GM20431 (cell line): ENCODE results near the gene HDHD3.
"Not testable (repeated sequence)": the region's sequence is repeated elsewhere in the genome, so short reads cannot be mapped to it uniquely, and the experiment has no call there.

Experiments
- in situ Hi-C: fragments of 300-500 bp; cut with MseI, MboI; formaldehyde crosslinking; loops from one replicate; pipeline ENCODE4 v1.15.0; 2020; ENCODE audit warnings: low sequenced_read_pairs; ENCODE audit not compliant: unreplicated experiment

The HDHD3 gene

DNA sequence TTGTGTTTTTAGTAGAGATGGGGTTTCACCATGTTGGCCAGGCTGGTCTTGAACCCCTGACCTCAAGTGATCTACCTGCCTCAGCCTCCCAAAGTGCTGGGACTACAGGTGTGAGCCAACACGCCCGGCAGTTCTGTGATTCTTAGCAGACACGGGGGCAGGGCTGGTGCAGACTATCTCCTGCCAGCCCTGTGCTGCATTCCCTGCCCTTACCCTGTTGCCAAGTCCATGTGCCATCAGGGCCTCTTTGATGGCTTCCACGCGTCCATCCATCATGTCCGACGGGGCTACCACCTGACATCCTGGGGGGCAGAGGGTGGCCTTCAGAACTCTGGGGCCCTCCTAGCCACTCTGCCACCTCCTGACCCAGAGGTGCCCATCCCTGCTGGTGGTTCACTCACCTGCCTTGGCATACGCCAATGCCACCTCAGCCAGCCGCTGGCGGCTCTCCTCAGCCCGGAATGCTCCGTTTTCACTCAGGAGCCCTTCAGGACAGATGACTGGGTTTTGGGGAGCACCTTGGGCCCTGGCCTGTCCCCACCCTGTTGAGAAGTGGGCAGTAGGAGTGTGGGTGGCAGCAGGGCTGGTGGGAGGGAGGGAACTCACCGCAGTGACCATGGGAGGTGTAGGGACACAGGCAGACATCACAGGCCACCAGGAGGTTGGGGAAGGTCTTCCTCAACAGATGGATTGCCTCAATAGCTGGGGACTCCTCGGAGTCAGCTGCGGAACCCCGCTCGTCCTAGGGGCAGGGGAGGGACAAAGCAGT, 13.6 kb upstream of the HDHD3 start:
- in situ Hi-C loops = no loop called here

DNA sequence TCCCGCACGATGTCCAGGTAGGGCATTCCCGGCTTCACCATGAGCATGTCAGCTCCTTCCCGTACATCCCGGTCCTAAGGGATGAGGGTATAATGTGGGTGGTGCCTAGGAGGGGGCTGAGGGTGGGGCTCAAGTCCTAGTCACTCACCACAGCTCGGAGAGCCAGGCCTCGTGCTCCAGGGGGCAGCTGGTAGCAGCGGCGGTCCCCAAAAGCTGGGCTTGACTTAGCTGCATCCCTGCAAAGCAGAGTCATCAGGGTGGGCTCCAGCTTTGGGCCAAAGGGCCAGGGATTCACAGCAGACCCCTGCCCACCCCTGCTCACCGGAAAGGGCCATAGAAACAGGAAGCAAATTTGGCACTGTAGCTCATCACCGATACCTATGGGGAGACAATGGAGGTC, 12.7 kb upstream of the HDHD3 start:
- in situ Hi-C loops = no loop called here

DNA sequence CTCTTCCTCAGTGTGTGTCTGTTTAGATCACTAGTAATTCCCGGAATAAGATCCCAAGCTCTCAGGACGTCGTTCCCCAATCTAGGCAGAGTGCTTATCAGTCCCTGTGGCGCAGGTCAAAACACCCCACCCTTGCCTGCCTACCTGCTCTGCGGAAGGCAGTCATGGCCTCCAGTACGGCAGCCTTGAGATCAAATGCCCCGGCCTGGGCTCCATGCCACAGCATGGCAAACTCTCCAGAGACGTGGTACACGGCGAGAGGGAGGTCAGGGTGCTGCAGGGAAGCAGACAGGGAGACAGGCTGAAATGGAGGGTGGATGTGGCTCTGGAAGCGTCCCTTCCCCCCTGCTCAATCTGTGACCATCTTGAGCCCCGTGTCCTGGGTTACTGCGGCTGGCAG, 12.0 kb upstream of the HDHD3 start:
- in situ Hi-C loops = no loop called here

DNA sequence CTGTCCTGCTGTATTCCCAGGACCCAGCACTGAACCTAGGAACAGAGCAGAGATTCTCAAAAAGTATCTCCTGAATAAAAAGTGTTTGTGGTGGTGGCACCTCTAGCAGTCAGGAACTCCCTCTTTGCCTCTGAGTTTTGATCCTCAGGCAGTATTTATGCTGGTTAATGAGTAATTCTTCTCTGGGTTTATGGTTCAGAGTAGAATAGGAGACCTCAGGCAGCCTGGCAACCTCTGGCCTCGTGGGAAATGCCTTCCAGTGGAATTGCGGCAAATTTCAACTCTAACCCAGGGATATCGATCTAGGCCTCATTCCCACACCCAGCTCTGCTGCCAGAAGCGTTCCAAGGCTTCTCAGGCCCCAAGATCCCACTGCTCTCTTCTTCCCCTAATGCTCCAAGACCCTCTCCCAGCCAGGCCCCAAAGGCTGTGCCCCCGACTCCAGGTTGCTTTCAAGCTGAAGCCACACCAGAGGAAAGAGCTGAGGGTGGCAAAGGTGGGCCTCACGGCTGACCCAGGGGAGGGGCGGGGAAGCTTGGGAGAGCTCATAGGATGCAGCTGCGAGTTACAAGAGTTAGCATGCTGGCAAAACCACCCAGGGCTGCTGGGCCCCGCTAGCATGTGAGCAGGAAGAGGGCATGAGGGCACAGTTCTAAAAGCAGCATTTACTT, 10.9 kb upstream of the HDHD3 start:
- in situ Hi-C loops = no loop called here

- in situ Hi-C loops = no loop called here
Observed at GRCh38 chr9:113386571-113387393, 10.0 kb upstream of the HDHD3 start.

- in situ Hi-C loops = no loop called here
Observed at GRCh38 chr9:113381909-113382411, 5.2 kb upstream of the HDHD3 start.

DNA sequence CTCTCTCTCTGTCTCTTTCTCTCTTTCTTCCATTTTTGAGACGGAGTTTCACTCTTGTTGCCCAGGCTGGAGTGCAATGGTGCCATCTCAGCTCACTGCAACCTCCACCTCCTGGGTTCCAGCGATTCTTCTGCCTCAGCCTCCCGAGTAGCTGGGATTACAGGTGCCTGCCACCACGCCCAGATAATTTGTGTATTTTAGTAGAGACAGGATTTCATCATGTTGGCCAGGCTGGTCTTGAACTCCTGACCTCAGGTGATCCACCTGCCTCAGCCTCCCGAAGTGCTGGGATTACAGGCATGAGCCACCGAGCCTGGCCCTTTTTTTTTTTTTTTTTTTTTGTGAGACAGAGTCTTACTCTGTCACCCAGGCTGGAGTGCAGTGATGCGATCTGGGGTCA, 4.7 kb upstream of the HDHD3 start:
- in situ Hi-C loops = not testable (repeated sequence)

GRCh38 chr9:113380869-113381378, 4.1 kb upstream of the HDHD3 start:
- in situ Hi-C loops = no loop called here

- in situ Hi-C loops = not testable (repeated sequence)
Observed at GRCh38 chr9:113379829-113380210, 3.0 kb upstream of the HDHD3 start.

DNA sequence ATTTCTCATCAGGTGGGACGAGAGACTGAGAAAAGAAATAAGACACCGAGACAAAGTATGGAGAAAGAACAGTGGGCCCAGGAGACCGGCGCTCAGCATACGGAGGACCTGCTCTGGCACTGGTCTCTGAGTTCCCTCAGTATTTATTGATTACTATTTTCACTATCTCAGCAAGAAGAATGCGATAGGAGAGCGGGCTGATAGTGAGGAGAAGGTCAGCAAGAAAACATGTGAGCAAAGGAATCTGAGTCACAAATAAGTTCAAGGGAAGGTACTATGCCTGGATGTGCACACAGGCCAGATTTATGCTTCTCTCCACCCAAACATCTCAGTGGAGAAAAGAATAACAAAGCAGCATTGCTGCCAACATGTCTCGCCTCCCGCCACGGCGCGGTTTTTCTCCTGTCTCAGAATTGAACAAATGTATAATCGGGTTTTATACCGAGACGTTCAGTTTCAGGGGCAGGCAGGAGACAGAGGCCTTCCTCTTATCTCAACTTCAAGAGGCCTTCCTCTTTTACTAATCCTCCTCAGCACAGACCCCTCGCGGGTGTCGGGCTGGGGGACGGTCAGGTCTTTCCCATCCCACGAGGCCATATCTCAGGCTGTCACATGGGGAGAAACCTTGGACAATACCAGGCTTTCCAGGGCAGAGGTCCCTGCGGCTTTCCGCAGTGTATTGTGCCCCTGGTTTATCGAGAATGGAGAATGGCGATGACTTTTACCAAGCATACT, 2.5 kb upstream of the HDHD3 start:
- in situ Hi-C loops = not testable (repeated sequence)

GRCh38 chr9:113375057-113376023, 1.4 kb downstream of the HDHD3 start:
- in situ Hi-C loops = no loop called here

- in situ Hi-C loops = no loop called here
Observed at GRCh38 chr9:113373676-113374392, 3.0 kb downstream of the HDHD3 start.

DNA sequence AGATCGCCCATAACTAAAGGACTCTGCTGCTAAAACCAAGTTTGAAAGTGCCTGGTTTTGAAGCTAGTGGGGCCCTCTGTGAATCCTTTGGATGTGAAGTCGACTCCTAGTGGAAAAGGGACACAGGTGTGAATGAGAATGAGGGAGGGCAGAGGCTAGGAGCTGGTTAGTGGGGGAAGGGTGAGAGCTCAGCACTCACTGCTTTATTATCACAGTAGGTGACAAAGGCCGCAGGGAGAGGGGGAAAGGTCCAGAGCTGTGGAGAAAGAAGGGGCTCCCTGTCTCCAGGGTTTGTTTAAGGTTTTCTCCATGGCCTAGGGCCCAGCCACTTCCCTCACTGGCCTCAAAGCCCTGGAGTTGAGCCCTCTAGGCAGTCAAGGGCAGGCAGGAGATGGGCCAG, 3.5 kb downstream of the HDHD3 start:
- in situ Hi-C loops = no loop called here

DNA sequence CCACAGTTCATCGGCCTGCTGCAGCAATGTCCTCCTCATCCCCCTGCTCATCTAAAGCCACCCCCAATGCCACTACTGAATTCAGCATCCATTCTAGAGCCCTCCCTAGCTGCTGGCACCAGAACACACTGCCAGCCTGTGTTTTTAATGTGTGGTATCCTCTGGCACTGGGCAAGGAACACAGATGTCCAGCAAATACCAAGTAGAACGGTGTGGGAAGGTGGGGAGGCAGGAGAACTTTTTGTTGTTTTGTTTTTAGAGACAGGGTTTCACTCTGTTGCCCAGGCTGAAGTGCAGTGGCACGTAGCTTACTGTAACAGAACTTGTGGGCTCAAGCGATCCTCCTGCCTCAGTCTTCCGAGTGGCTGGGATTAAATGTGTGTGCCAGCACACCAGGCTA, 4.7 kb downstream of the HDHD3 start:
- in situ Hi-C loops = no loop called here

- in situ Hi-C loops = no loop called here
Observed at GRCh38 chr9:113370806-113371325, 5.9 kb downstream of the HDHD3 start.

- in situ Hi-C loops = no loop called here
Observed at GRCh38 chr9:113369855-113370140, 7.0 kb downstream of the HDHD3 start.

DNA sequence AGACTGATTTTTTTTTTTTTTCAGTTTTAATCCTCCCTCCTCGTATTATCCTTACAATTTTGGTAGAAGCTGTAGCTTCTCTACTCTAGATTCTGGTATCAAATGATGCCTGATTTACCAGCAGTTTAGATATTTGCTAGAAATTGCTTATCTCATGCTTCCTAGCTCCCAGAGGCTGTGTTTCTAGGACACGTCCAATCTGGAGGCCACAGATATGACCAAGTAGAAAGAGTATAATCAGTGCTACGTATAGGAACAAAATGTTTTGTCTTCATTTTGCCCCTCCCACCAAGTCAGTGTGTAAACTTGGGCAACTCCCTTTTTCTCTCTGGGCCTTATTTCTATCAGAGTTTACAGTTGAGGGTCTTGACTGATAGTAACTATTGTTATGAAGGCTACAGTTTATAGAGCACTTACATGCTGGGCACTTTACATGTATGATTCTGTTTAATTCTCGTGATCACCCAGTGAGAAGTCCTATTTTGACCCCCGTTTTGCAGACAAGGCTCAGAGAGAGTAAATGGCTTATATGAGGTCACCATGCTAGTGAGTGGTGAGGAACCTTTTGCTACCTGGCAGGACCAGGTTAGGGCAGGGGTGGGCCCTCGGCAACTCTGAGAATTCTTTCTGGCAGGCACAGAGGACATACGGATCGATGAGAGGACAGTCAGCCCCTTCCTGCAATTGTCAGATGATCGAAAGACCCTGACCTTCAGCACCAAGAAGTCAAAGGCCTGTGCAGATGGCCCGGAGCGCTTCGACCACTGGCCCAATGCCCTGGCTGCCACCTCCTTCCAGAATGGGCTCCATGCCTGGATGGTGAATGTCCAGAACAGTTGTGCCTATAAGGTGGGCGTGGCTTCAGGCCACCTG, 7.6 kb downstream of the HDHD3 start:
- in situ Hi-C loops = no loop called here
